Vagina (tissue), 2 donors: ENCODE results near the gene PODXL2. TPM values are rescaled to one million over a fixed set of nuclear protein-coding genes. Genes with fewer than 3 reads are reported as not detected.

ENCODE experiments used
- DNase-seq, 2 donors: peaks; one replicate each; pipeline ENCODE4 v3.0.0-alpha.2; 2017; ENCODE audit errors: extremely low spot score in 2 of 2
- H3K27ac ChIP-seq: fragments of 200-600 bp; sonication (generic); one replicate; pipeline ENCODE4 v1.5.1; 2019
- H3K27me3 ChIP-seq: fragments of 200-600 bp; sonication (generic); one replicate; pipeline ENCODE4 v1.5.1; 2019
- H3K36me3 ChIP-seq, 2 donors: fragments of 200-600 bp; sonication (generic); one replicate each; pipeline ENCODE4 v1.5.1; 2017 to 2019
- H3K4me1 ChIP-seq: fragments of 200-600 bp; sonication (generic); one replicate; pipeline ENCODE4 v1.5.1; 2019
- H3K4me3 ChIP-seq, 2 donors: fragments of 200-600 bp; sonication (generic); 1 replicate in 1 of 2; 2 replicates in 1 of 2; pipeline ENCODE4 v1.5.1; 2016 to 2019
- H3K9me3 ChIP-seq: fragments of 200-600 bp; sonication (generic); one replicate; pipeline ENCODE4 v1.5.1; 2019
- POLR2A ChIP-seq, 2 donors: fragments of 450-650 bp; IDR thresholded peaks; one replicate each; pipeline ENCODE4 v1.6.1; 2017; ENCODE audit warnings: antibody characterized with exemption in 2 of 2, mild to moderate bottlenecking in 2 of 2, moderate library complexity in 2 of 2
- POLR2AphosphoS5 ChIP-seq, 2 donors: sonication (generic); formaldehyde crosslinking; IDR thresholded peaks; one replicate each; pipeline ENCODE4 v1.9.0; 2017; ENCODE audit warnings: antibody characterized with exemption in 2 of 2, mild to moderate bottlenecking in 2 of 2, low read depth in 1 of 2; ENCODE audit not compliant: insufficient read depth in 1 of 2
- intact Hi-C: fragments of 100-400 bp; cut with DNase I; formaldehyde crosslinking; loops from one replicate; pipeline ENCODE4 v1.15.1; 2023
- microRNA-seq: library from miRNA; unstranded; fragments of <30 nt; microRNA quantifications from one replicate; pipeline ENCODE4, GENCODE V29; 2017; ENCODE audit warnings: borderline number of aligned reads, borderline replicate concordance
- small RNA-seq: library from RNA; depleted of rRNA; stranded (forward); fragments of <200 nt; gene quantifications from one replicate; pipeline ENCODE3, GENCODE V24; 2016
- total RNA-seq: library from RNA; depleted of rRNA; stranded (reverse); fragments of >200 nt; gene quantifications from one replicate; pipeline ENCODE4 v1.2.3, GENCODE V29; 2016
- TF ChIP-seq, protein P1 (sequence below), 3 experiments: fragments of 450-650 bp in 2 of 3; fragments of 200-600 bp in 1 of 3; sonication (generic) in 1 of 3; IDR thresholded peaks; one replicate each; pipeline ENCODE4 v1.5.1; 2017 to 2019; ENCODE audit warnings: antibody characterized with exemption in 3 of 3, mild to moderate bottlenecking in 2 of 3, moderate library complexity in 2 of 3

PODXL2 gene
- total RNA-seq, 1 donor from 2014 or later: 2.9 TPM

- Histone ChIP-seq H3K27me3 (no peaks in the 10 kb centered on the region), H3K9me3 (no peaks in the 10 kb centered on the region), H3K36me3 (peaks cover 0 to 2% of the 10 kb centered on the region in 2 donors), H3K27ac (no peak overlapping the region), H3K4me1 (no peaks in the 10 kb centered on the region), H3K4me3 (no peak overlapping the region)
- intact Hi-C loops: no loop called here
- TF ChIP-seq, protein P1, sequence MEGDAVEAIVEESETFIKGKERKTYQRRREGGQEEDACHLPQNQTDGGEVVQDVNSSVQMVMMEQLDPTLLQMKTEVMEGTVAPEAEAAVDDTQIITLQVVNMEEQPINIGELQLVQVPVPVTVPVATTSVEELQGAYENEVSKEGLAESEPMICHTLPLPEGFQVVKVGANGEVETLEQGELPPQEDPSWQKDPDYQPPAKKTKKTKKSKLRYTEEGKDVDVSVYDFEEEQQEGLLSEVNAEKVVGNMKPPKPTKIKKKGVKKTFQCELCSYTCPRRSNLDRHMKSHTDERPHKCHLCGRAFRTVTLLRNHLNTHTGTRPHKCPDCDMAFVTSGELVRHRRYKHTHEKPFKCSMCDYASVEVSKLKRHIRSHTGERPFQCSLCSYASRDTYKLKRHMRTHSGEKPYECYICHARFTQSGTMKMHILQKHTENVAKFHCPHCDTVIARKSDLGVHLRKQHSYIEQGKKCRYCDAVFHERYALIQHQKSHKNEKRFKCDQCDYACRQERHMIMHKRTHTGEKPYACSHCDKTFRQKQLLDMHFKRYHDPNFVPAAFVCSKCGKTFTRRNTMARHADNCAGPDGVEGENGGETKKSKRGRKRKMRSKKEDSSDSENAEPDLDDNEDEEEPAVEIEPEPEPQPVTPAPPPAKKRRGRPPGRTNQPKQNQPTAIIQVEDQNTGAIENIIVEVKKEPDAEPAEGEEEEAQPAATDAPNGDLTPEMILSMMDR (IDR thresholded peaks at IDR 0.05): no peak
- TF ChIP-seq POLR2A (IDR thresholded peaks at IDR 0.05) (no peak), POLR2AphosphoS5 (IDR thresholded peaks at IDR 0.05; ENCODE audit: insufficient read depth in 1 of 2, low read depth in 1 of 2) (no peak)
- no peak for DNase-seq
Observed at GRCh38 chr3:127720161-127720823, 91.3 kb downstream of the PODXL2 start.

DNA sequence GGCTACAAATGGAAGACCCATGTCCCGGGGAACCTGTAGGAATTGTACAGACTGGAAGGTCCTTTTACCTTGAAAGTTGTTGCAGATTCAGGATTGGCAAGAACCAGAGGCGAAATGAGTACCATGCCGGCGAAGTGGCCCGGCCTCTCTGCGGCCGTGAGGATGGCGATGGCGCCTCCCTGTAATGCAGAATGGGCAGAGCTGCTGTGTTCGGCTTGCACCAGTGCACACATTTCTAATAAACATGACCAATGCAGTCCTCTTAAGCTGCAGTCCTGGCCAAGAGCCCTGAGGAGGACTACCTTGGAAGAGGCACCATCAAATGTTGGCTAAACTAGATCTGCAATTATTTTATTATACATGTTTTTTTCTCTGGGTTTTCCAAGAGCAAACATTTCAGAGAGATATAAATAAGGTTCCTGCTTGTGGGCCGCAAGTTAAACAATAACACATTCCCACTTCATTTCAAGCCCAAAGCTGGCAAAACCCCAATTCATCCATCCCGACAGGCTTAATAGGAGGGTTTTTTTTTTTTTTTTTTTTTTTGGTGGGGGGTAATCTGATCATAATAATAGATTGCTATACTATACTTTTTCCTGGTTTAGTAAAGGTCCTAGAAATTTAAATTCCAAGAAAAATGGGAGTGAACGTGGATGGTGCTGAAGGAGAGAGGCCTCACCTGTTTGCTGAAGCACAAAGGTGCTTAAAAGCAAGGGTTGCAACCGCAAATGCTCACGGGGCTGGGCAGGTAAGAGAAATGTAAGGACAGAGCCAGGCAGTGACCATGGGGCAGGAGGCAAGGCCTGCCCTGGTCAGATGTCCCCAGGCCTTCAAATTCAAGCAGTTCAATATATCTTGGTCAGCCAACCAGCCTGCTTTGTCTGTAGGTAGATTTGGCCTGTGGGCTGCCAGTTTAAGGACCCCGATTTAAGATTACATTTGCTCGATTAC is 92.3 kb downstream of the PODXL2 start:
- DNase-seq: no peak
- no peak overlapping the region for H3K4me3 ChIP-seq
- H3K4me1 ChIP-seq: no peaks in the 10 kb centered on the region
- intact Hi-C loops: no loop called here
- no peaks in the 10 kb centered on the region for H3K9me3 ChIP-seq
- H3K27ac ChIP-seq: no peak overlapping the region
- TF ChIP-seq, protein P1 (IDR thresholded peaks at IDR 0.05): no peak
- TF ChIP-seq POLR2A (IDR thresholded peaks at IDR 0.05) (no peak), POLR2AphosphoS5 (IDR thresholded peaks at IDR 0.05; ENCODE audit: insufficient read depth in 1 of 2, low read depth in 1 of 2) (no peak)
- H3K27me3 ChIP-seq: no peaks in the 10 kb centered on the region
- H3K36me3 ChIP-seq: peaks cover 0 to 2% of the 10 kb centered on the region in 2 donors

DNA sequence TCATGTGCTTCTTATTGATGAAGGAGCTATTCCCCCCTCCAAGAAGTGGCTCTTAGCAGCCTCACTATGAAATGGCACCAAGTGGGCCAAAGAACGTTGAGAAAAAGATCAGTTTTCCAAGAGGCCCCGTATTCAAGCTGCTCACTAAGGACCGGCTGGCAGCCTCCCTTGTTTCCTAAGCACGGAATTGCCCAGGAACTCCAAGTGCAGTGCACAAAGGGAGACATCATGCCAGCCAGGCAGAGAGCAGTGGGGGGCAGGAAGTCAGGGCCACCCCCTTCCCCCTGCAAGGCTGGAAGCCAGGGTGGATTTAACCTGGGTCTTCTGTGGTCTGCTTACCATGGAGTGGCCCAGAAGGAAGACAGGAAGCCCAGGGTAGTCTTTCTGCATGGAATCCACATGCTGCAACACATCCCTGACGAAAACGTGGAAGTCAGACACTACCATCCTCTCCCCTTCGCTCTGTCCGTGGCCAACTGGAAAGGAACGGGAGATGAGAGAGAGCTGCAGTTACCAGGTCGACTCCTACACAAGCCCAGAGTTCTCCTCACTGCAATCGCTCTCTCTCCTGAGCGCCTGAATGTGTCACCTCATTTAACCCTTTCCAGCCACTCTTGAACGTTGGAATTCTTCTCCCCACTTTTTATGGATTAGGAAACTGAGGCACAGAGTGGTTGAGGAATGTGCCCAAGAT is 93.3 kb downstream of the PODXL2 start:
- intact Hi-C loops: no loop called here
- Histone ChIP-seq H3K4me1 (no peaks in the 10 kb centered on the region), H3K36me3 (peaks cover 0 to 2% of the 10 kb centered on the region in 2 donors), H3K9me3 (no peaks in the 10 kb centered on the region), H3K27ac (no peak overlapping the region), H3K27me3 (no peaks in the 10 kb centered on the region), H3K4me3 (no peak overlapping the region)
- DNase-seq: no peak
- TF ChIP-seq POLR2A (IDR thresholded peaks at IDR 0.05) (no peak), POLR2AphosphoS5 (IDR thresholded peaks at IDR 0.05; ENCODE audit: insufficient read depth in 1 of 2, low read depth in 1 of 2) (no peak)
- TF ChIP-seq, protein P1 (IDR thresholded peaks at IDR 0.05): no peak

Small RNAs within 50 kb of the gene (microRNA-seq; reads per million reads assigned to microRNA genes)
- not detected for gene MIR7976

Small RNAs within 50 kb of the gene (small RNA-seq; reads per million reads assigned to genes)
- not detected for gene MIR7976

Other genes starting within 250 kb of the PODXL2 start
- gene TPRA1, start 38.5 kb upstream of the PODXL2 start, total RNA-seq: 54.0 TPM
- 19.4 TPM for gene MCM2, start 30.8 kb upstream of the PODXL2 start, total RNA-seq
- gene ABTB1, start 43.8 kb downstream of the PODXL2 start, total RNA-seq: 59.7 TPM
- gene MGLL, start 193.3 kb downstream of the PODXL2 start, total RNA-seq: 35.6 TPM